ENCODE data around the gene LEKR1.
"Not testable (repeated sequence)": the region's sequence is repeated elsewhere in the genome, so short reads cannot be mapped to it uniquely, and the experiment has no call there.

Gene LEKR1

DNA sequence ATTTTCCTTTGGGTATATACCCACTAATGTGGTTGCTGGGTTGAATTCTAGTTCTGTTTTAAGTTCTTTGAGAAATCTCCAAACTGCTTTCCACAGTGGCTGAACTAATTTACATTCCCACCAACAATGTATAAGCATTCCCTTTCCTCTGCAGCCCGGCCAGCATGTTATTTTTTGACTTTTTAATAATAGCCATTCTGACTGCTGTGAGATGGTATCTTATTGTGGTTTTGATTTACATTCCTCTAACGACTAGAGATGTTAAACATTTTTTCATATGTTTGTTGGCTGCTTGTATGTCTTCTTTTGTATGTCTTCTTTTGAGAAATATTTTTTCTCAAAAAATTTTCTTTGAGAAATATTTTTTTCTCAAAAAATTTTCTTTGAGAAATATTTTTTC is 84.7 kb downstream of the LEKR1 start:
- DNase-seq, result not testable (repeated sequence)

DNA sequence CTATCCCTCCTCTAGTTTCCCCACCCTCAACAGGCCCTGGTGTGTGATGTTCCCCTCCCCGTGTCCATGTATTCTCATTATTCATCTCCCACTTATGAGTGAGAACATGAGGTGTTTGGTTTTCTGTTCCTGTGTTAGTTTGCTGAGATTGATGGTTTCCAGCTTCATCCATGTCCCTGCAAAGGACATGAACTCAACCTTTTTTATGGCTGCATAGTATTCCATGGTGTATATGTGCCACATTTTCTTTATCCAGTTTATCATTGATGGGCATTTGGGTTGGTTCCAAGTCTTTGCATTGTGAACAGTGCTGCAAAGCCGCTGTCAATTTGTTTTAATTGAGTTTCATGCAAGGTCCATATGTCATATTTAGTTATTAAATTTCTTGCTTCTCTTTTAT is 88.1 kb downstream of the LEKR1 start:
- not testable (repeated sequence) for DNase-seq

DNA sequence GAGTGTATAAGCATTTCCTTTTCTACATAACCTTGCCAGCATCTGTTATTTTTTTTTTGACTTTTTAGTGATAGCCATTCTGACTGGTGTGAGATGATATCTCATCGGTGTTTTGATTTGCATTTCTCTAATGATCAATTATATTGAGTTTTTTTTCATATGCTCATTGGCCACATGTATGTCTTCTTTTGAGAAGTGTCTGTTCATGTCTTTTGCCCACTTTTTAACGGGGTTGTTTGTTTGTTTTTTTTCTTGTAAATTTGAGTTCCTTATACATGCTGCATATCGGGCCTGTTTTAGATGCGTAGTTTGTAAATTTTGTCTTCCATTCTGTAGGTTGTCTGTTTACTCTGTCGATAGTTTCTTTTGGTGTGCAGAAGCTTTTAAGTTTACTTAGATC is 89.2 kb downstream of the LEKR1 start:
- DNase-seq, result no peak

DNA sequence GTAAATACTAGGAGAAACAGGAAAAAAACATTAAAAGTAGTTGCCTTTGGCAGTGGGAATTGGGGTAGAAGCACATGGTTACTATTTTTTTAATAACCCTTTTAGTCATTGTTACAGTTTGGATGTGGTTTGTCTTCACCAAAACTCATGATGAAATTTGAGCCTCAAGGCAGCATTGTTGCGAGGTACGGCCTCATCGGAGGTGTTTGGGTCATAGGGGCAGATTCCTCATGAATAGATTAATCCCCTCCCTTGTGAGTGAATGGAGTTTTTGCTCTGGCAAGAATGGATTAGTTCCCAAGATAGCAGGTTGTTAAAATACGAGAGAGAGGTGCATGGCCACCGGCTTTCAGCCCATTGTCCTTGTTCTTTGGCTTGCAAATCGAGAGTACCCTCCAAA is 92.6 kb downstream of the LEKR1 start:
- no peak for DNase-seq

DNA sequence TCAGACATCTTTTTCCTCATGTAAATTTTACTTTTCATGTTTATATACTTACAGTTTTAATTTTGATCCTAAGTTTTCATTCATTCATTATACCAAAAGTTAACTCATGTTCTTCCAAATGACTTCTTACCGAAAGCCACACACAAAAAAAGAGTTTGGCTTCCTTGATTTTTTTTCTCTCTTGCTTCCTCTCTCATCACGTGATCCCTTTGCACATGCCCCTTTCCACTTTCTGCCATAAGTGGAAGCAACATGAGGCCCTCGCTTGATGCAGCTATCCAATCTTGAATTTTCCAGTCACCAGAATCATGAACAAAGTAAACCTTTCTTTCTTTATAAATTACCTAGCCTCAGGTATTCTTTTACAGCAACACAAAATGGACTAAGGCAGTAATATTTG is 93.7 kb downstream of the LEKR1 start:
- DNase-seq, result no peak

DNA sequence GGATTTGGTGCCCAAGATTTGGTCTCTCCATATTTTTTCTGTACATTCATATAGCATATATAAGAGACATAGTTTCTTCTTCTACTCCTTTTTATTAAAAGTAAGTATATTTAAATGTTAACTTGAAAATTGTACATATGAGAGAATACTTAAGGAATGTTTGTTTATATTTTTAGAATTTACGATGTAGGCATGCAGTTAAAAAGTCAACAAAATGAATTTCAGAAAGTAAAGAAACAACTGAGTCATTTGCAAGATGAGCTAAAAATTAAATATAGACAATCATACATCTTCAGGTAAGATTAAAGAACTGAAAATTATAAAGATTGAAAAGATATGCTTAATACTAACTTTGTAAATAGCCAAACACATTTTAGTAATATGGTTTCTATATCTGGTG is 94.2 kb downstream of the LEKR1 start:
- no peak for DNase-seq

DNA sequence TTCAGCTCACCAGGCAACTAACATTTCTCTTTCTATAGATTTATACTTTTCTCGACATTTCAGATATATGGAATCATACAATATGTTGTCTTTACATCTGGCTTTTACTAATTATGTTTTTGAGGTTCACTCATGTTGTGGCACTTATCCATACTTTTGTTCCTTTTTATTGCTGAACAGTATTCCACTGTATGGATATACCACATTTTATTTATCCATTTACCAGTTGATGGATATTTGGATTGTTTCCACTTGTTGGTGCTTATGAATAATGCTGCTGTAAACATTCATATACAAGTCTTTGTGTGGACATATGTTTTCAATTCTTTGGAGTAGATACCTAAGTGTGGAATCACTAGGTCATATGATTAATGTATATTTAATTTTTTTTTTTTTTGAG is 97.2 kb downstream of the LEKR1 start:
- no peak for DNase-seq

DNA sequence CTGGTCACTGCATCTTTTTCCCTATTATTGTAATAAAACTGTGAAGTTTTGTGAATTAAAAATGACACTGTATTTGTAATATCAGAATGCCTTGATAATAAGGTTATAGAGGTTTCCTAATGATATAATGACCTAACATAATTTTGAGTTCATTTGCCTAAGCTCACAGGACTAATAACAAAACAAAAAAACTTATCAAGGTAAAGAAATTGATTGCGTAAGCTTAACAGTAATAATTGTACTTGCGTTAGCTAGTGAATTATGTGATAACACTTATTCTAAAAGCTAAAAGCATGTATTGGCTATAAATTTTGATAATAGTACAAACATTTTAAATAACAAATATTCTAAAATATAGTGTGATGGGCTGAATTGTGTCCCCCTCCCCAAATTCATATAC is 112.6 kb downstream of the LEKR1 start:
- DNase-seq, result no peak

DNA sequence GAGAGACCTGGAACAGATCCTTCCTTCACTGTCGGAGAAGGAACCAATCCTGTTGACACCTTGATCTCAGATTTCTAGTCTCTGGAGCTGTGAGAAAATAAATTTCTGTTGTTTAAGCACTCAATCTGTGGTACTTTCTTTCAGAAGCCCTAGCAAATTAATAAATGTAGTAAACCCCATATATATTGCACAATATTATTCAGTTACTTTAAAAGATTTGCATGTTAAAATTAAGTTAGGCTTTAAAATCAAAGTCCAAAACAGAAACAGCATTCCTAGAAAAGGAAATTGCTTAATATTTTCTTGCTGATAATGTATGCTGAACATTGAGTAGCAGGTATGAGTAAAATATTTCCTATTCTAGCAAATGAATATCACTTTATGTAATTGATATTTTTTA is 113.2 kb downstream of the LEKR1 start:
- no peak for DNase-seq

DNA sequence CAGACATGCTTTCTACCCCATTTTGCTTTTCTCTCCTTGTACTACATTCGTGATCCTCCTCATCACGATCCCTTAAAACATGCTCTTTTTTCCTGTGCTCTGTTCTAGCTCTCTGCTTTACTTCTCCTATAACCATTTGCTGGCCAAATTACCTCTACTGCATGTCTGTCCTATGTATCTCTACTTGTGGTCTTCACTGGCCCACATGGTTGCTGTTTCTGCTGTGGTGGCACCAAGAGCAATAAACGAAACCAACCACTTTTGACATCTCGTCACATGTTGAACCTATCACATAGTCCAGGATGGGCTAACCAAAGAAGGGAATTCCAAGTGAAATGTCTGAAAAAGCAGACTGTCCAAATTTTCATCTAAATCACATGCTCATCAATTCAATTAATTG is 115.2 kb downstream of the LEKR1 start:
- no peak for DNase-seq

DNA sequence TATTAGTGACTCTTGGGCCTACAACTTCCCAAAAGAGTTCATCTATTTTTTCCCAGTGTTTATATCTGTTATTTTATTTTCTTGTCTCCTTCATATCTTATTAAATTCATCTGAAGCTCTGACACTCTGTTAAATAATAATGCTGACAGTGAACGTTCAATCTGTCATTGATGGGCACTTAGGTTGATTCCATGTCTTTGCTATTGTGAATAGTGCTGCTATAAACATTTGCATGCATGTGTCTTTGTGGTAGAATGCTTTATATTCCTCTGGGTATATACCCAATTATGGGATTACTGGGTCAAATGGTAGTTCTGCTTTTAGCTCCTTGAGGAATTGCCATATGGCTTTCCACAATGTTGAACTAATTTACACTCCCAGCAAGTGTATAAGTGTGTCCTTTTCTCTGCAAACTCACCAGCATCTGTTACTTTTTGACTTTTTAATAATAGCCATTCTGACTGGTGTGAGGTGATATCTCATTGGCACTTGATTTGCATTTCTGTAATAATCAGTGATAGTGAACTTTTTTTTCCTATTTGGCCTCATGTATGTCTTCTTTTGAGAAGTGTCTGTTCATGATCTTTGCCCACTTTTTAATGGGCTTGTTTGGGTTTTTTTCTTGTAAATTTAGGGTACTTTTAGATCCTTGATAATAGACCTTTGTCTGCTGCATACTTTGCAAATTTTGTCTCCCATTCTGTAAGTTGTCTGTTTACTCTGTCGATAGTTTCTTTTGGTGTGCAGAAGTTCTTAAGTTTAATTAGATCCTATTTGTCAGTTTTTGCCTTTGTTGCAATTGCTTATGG is 122.5 kb downstream of the LEKR1 start:
- no peak for DNase-seq

DNA sequence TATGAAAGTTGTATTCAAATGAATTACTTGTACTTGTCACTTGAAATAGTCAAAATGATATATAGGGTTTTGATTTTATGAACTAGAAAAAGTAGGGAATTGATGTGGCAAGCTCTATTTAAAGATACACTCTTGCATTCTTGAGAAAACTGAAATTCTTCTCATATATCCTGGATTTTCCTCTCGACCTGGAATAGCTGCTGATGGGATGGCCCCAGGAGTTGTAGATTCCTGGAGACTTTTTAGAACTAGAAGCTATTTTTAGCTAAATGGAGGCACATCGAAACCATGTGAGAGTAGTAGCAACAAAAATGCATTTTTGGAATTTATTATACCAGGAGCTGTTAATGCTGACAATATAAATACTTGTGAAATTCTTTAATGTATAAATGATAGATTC is 125.9 kb downstream of the LEKR1 start:
- no peak for DNase-seq

DNA sequence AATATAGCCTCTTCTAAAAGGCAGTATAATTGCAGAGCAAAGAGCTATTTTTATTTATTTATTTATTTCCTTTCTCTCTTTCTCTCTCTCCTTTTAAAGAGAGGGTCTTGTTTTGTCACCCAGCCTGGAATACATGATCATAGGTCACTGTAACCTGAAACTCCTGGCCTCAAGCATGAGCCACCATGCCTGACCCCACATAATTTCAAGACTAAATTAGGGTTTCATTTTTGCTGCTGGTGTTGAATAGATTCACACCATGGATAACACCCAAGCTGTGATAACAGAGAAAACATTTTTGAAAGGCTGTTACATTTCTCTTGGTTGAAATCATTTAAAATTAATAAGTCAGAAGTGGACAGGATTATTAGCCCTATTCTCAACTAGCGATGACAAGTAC is 131.6 kb downstream of the LEKR1 start:
- DNase-seq, result no peak

DNA sequence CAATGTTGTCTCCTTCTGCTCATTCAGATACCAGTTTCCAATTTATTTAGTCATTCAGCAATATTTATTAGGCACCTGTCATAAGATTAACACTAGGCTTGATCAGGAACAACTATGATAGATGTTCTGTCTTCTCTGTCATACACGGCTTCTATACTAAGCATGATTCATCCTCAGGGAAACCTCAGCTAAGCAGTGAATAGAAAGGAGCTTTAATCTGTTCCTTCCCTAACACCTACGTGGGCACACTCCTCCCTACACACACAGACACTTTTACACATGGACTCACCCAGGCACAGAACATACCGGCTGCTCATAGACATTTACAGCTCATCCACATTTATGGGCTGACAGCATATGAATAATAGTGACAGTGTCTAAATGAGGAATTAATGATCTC is 136.9 kb downstream of the LEKR1 start:
- DNase-seq, result no peak

DNA sequence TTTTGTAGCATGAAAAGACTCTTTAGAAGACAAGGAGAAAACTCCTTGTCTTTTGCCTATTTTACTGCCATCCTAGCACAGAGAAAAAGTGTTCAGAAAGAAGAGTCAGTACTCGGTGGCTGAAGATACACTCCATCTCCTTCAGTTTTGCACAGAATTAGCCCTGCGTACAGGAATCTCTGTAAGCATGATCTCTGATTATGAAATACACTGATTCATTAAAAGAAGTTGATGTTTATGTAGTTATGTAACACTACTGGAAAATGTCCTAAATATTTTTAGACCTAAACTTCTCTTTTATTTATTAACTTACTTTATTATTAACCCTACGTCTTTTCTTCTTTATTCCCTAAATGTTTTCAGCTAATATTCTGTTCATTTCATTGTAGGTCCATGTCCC is 138.4 kb downstream of the LEKR1 start:
- peak; percentile 64 for DNase-seq

DNA sequence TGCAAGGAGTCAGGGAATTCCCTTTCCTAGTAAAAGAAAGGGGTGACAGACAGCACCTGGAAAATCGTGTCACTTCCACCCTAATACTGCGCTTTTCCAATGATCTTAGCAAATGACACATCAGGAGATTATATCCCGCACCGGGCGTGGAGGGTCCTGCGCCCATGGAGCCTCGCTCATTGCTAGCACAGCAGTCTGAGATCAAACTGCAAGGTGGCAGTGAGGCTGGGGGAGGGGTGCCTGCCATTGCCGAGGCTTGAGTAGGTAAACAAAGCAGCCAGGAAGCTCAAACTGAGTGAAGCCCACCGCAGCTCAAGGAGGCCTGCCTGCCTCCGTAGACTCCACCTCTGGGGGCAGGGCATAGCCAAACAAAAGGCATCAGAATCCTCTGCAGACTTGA is 140.2 kb downstream of the LEKR1 start:
- not testable (repeated sequence) for DNase-seq

DNA sequence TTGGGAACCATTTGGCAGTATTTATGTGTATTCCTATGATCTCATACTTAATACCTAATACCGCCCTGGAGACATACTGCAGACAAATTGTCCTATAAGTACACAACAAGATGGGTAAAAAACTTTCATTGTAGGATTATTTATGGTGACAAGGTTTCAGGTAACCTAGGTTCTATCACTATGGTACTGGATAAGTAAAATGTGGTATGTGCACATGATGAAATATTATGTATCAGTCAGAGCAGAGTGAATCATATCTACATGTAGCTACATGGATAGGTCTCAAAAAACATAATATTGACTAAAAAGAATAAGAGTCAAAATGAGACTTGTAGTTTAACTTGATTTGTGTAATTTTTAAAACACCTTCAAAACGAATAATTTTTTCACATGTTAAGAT is 147.8 kb downstream of the LEKR1 start:
- DNase-seq, result no peak

DNA sequence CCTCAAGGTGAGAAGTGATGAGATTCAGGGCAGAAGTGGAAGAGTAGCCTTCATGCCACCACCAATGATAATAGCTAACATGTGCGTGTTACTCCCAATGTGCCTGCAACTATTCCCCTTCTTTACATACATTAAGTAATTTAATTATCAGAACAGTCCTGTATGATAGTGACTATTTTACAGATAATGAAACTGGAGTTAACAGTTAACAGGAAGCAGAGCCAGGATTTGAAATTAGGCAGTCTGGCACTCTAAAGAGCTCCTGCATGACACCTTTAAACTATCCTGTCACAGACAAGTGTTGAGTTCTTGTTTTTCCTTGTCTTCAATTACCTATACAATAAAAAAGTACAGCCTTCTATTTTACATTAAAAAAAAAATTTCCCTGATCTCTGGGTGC is 148.8 kb downstream of the LEKR1 start:
- DNase-seq, result no peak

DNA sequence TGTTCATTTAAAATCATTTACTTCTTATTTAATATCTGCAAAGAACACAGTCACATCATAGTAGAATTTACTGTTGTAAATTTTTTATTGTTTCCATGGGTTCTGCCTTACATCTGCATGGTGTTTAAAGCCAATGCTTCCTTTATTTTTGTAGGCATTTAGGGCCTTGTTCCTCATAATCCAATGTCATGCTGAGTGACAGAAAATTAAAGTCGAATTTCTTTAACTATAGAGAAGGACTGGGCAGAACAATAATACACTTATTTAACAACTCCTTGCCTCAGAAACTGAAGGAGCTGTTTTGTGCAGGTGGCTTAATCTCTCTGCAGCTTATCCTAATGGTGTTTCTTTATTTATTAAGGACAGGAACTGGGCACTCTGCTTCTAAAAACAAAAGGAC is 149.6 kb downstream of the LEKR1 start:
- DNase-seq, result no peak

DNA sequence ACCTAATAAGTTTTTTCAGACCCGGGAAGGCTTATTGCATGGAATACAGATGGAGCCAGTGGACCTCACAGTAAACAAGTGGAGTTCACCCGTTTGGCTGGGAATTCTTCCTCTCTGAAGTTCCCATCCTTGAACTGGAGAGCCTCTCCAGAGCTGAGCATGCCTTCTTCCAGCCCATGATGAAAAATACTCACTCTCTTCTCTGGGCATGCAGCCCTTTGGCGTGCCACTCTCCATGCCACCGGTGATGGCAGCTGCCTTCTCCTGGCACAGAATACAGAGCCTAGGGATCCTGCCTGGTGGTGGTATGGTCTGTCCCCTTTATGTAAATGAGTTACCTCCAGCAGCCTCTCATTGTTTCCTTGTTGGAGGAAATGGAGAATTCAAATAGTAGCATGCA is 150.8 kb downstream of the LEKR1 start:
- DNase-seq, result no peak

DNA sequence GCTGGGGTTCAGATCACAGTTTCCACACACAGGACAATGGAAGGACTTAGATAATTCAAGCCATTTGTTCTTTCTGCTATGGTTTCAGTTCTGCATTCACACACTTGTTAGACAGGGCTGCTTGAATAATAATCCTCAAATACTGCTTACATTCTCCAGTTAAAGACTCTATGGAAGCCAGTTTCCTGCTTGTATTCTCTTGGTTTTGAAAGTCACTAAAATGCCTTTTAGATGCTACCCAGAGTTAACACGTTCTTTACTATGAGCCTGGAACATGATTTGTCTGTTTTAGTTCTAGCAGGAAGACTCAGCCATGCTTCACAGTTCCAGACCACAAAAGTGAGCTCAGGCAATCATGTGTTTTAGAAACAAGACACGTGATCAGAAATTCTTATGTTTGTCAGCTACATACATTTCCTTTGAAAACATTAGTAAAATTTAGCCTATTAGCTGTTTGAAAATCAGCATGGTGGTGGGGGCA is 152.4 kb downstream of the LEKR1 start:
- peak; percentile 51 for DNase-seq

DNA sequence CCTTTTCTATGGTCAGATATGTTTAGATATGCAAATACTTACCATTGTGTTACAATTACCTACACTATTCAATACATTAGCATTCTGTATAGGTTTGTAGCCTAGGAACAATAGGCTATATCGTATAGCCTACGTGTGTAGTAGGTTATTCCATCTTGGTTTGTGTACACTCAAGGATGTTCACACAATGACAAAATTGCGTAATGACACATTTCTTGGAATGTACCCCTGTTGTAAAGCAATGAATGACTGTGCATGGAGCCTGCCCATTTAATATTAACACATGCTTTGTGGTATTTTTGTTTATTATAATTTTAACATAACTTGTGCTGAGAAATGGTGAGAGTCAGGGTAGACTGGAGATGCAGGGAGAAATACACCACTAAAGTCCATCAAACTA is 154.9 kb downstream of the LEKR1 start:
- no peak for DNase-seq

DNA sequence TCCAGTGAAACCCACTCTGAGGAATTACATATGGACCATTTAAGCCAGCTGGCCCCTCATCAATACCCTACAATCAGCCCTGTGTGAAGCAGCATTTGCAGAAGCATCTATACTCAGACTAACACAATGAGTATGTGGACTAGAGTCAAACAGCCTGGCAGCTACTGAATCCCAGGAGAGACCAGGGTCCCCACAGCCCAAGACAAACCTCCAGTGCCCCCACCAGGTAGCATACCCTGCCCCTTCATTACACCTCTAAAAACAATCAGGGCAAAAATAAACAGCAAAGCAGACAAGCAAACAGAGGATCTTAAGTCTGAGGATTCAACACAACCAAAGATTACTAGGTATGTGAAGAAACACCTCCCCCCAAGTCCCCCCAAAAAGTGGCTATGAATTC is 157.4 kb downstream of the LEKR1 start:
- no peak for DNase-seq

DNA sequence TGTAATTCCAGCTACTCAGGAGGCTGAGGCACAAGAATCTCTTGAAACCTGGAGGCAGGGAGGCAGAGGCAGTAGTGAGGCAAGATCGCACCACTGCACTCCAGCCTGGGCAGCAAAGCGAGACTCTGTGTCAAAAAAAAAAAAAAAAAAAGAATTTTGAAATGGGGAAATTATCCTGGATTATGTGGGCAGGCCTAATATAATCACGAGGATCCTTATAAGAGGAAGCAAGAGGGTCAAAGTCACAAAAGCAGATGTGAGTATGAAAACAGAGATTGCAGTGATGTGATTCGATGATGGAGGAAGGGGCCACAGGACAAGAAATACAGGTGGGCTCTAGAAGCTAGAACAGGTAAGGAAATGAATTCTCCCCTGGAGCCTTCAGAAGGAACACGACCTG is 159.6 kb downstream of the LEKR1 start:
- peak; percentile 81 for DNase-seq

DNA sequence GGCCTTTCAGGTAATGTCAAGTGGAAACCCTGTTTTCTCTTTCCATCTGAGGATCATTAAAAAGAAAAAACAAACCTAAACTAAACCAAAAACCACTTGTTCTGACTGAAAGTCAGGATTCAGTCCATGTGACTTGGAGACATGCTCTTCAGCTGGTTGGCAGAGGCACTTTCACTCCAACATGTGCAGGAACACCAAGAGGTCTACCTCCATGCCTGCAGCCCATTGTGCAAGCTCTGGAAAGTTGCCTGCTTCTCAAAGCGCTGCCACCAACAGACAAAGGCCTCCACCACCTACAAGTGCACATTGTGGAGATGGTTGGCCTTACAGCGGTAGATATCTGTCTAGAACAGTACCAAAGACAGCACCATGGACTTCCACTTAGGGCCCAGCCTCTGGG is 161.8 kb downstream of the LEKR1 start:
- DNase-seq, result no peak
